HG03196 (cell line): ENCODE results near the gene MAPK8IP3.
"Not testable (repeated sequence)": the region's sequence is repeated elsewhere in the genome, so short reads cannot be mapped to it uniquely, and the experiment has no call there.

Experiments used
- ATAC-seq: cut with Tn5 transposase; IDR thresholded peaks from one replicate; pipeline ENCODE4 v1.9.1; 2021; ENCODE audit not compliant: unreplicated experiment

MAPK8IP3 gene

DNA sequence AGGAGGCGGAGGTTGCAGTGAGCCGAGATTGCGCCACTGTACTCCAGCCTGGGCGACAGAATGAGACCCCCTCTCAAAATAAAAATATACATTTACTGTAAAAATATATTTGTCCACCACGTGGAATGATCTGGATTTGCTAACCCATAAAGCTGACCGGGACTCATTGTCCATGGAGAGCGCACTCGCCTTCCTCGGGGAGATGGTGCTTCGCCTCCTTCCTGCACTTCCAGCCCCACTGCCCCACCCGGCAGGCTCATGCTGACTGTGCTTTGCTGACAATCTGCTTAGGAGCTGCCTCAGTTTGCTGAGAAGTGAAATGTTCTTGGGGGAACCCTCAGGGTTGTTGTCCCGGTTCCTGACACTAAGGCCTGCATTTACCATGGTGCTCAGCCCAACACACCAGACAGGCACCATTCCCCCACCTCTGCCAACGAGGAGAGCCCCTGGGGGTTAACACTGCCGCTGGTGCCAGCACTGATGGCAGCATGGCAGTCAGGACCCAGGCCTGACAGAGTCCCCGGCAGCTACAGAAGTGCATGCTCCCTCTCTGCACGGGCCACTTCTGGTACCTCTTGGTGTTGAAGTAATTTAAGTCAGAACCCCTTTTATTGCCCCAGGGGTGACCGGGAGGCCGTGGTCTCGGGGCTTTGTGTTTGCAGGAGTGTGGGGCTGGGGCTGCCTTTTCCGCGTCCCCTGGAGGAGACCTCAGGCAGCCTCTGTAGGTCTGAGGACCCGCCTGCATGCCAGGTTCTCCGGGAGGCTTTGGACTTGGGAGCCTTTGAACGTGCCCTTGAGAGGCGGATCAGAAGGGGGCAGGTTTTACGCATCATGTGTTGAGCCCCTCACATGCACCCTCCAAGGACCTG, 79.2 kb downstream of the MAPK8IP3 start:
- no peak for ATAC-seq

DNA sequence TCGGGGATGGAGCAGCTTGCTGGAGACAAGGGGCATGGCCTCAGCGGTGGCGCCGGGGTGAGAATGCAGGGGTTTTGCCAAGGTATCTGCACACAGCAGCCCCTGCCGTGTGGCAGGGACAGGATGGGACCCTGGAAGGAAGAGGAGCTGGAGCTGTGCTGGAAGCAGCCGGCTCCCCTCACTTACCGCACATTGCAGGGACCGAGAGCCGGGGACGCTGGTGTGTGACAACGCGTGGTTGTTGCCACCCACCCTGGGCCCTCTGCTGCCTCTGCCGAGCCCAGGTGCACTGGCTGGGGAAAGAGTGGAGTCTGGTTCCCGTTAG, 79.8 kb downstream of the MAPK8IP3 start:
- no peak for ATAC-seq

DNA sequence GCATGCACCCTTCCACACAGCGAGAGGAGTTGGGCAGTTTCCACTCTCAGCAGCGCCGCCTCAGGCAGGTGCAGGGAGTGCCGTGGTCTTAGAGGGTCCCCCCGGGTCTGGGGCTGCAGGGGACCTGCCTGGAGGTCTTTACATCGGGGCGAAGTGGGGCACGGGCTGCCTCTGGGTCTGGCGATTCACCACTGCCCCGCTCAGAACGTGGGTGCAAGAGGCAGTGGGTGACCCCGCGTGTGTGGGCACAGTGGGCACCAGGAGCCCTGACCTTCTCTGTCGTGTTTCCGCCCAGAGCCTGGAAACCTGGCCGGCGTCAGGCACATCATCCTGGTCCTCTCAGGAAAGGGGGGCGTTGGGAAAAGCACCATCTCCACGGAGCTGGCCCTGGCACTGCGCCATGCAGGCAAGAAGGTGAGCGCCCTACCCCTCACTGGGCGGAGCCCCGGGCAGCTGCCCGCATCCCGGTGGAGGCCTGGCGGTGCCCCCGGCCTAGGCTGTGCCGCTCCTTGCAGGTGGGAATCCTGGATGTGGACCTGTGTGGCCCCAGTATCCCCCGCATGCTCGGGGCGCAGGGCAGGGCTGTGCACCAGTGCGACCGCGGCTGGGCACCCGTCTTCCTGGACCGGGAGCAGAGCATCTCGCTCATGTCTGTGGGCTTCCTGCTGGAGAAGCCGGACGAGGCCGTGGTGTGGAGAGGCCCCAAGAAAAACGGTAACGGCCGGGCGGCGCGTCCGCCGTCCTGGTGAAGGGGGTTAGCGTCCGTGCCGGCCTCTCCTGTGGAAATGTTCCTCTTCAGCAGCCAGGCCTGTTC, 80.5 kb downstream of the MAPK8IP3 start:
- ATAC-seq = no peak

DNA sequence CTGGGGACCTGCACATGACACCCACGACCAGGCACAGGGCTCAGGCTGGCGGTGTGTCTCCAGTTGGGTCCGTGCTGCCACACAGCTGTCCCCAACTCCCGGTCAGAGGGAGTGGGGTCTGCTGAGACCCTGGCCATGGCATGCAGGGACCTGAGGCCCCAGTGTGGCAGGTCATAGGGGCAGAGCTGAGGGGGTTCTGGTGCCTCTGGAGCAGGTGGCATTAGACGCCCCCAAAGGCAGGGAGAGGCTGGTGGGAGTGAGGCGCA, 81.0 kb downstream of the MAPK8IP3 start:
- ATAC-seq = no peak

DNA sequence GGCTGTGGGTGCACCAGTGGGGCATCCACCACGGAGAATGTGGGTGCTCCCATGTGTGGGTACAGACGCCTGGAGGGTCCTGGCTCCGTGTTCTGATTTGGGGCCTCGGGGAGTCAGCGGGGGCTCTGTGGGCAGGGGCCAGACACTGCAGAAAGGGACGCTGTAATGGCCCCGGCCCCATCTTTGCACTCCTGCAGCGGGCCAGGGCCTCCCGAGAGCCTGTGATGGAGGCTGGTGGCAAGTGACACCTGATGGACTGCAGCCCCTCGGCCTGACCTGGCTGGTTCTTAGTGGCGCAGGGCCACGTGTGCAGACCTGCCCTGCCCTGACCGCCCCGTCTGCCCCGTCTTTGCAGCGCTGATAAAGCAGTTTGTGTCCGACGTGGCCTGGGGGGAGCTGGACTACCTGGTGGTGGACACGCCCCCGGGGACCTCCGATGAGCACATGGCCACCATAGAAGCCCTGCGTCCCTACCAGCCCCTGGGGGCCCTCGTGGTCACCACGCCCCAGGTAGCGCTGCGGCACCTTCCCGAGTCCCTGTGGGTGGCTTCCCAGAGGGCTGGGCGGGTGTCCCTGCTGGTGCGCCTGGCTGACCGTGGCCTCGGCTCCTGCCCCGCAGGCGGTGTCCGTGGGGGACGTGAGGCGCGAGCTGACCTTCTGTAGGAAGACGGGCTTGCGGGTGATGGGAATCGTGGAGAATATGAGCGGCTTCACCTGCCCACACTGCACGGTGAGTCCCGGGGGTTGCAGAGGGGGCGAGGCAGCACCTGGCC, 81.5 kb downstream of the MAPK8IP3 start:
- ATAC-seq = no peak

DNA sequence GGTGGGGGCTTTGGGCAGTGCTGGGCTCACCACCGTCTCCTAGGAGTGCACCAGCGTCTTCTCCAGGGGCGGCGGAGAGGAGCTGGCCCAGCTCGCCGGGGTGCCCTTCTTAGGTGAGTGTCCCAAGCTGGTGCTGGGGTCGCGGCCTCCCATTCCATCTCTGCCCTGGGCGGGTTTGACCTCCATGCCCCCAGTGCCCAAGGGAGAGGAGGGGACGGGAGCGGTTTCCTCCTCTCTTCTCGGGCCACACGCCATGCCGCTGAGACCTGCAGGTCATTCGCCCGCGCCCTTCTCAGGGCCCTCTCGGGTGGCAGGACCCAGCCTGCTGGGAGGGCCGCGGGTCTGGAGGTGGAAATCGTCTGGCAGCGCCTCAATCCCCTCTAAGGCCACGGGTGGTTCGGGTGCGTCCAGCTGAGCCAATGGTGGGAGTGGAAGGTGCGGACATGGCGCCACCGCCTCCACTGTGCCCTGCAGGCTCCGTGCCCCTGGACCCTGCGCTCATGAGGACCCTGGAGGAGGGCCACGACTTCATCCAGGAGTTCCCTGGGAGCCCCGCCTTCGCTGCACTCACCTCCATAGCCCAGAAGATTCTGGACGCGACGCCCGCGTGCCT, 82.2 kb downstream of the MAPK8IP3 start:
- no peak for ATAC-seq

DNA sequence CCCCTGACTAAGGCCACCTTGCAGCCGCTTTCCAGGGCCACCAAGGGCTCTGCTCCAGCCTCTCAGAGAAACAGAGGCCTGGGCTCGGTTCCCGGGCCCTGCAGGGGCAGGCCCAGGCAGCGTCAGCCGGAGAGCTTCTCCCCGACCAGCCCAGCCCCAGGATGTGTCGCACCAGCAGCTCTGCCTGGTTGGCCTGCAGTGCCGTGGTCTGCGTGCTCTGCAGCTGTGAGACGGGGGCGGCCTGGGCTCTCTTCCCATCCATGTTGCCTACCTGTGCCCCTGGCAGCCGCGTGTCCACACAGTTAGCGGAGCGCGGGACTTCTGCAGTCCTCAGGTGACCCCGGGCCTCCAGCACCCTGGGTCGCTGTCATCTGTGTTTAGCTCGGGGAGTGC, 82.7 kb downstream of the MAPK8IP3 start:
- ATAC-seq = no peak

DNA sequence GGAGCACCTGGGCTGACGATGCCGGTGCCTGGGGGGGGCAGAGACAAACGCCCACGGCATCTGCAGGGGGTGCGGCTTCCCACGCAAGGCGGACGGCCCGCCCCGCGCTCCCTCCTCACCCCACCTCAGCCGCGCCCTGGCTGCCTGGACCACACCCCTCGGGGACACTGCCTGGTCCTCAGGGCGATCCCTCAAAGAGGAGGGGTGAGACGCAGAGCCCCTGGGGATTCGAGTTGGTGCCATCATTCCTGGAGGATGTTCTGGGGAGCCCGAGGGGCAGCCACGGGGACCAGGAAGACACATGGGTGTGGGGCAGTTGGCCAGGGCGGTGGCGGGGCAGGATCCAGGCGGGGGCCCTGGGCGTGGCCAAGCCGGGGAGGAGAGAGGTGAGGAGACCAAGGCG, 83.6 kb downstream of the MAPK8IP3 start:
- ATAC-seq = no peak

DNA sequence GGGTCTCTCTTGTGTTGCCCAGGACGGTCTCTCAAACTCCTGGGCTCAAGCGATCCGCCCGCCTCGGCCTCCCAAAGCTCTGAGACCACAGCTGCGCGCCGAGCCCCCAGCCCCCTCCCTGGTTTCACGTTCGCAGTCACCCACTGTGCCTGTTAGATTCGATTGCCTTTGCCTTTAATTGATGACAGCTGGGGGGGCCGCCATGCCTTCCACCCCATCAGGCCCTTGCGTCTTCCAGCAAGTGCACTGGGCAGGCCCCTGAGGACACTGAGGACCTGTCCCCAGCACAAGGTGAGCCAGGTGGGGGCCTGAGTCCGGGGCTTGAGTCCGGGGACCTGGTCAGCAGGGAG, 84.2 kb downstream of the MAPK8IP3 start:
- ATAC-seq = no peak

DNA sequence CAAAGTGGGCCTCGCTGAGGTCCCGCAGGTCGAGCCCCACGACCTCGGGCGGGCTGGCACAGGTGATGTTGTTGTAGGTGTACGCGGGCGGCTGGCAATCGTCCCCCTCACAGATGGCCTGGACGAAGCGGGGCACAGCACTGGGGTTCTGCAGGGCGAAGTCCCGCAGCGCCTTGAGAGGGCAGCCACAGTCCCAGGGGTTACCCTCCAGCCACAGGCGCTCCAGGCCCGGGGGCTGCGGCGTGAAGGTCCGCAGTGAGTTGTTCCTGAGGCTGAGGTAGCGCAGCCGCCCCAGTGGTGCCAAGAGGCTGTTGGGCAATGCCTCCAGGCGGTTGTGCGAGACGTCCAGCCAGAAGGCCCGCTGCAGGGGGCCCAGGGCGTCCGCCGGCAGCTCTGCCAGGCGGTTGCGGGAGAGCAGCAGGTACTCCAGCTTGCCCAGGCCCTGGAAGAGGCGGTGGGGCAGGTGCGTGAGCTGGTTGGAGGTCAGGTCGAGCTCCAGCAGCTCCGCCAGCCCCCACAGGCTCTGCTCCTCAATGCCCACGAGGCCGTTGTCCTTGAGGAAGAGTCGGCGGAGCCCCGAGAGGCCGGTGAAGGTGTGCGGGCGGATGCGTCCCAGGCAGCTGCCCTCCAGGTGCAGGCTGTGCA, 84.7 kb downstream of the MAPK8IP3 start:
- no peak for ATAC-seq

DNA sequence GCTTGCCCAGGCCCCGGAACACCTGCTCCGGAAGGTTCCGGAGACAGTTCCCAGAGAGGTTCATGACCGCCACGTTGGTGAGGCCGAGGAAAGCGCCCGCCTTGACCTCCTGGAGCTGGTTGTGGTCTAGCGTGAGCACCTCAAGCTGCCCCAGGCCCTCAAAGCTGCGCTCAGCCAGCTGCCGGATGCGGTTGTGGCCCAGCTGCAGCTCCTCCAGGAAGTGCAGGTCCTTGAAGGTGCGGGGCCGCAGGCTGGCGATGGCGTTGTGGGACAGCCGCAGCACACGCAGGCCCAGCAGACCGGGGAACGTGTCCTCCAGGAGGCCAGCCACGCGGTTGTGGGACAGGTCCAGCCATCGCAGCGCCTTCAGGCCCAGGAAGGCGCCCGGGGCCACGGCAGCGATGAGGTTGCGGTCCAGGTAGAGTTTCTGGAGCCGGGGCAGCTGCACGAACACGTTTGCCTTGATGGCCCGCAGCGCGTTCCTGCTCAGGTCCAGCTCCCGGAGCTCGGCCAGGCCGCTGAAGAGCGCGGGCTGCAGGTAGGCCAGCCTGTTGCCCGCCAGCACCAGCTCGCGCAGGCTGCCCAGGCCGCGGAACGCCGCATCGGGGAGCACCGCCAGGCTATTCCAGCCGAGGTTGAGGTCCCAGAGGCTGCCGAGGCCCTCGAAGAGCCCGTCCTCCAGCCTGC, 85.4 kb downstream of the MAPK8IP3 start:
- ATAC-seq = no peak

DNA sequence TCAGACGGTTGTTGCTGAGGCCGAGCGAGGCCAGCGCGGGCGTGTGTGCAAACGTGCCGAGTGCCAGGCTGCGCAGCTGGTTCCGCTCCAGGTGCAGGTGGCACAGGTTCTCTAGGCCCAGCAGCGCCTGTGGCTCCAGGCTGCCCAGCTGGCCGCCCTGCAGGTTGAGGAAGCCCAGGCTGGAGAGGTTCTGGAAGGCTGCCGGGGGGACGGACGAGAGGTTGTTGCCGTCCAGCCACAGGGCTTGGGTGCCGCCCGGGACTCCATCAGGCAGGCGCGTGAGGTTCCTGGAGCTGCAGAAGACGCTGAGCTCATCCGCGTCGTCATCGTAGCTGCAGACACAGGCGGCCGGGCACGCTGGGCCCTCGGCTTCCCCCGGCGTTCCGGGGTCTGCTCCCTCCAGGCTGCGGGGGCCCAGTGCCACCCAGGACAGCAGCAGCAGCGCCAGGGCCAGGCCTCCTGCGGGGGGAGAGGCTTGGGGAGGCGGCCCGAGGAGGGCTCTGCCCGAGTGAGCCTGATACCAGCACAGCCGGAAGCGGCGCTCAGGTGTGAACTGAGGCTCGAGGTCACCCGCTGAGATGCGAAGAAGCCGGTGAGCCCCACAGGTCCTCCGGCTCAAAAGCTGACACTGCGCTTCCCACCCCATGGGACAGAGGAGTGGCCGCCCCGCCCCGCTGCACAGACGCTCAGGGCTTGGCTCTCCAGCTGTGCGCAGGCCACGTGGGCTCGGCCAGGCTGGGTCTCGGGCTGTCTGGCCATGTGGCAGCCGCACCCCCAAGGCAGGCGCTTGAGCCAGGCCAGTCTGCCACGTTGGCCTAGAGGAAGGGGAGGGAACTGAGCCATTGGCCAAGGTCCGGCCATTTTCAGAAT, 86.2 kb downstream of the MAPK8IP3 start:
- ATAC-seq = no peak

DNA sequence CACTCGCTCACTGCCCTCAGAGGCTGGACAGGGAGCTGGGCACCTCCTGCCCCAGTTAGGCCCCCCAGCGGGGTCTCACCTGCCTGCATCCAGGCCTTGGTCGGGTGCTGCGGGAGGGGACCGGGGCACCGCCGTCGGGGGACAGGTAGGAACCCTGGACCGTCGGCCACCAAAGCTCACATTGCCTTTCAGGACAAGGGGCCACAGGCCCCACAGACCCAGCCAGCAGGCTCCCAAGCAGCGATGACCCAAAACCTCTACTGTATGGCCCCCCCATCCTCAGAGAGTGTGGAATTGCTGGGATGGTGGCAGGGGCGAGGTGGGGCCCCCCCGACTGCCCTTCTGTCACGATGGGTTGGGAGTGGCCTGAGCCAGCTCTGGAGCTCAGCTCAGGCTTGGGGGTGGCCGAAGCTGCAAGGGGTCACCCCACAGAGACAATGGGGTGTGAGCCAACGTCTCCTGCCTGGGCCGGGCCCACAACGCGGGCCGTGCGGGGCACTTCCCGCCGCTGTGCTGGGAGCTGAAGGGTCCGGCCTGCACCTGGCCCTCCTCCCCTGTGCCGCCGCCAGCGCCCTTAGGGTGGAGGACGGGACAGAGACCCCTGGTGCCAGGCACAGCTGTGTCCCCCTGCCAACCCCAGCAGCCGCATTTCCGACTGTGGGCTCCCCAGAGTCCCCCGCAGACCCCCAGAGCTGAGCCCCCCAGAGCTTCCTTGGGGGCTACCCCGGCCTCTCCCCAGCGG, 87.0 kb downstream of the MAPK8IP3 start:
- ATAC-seq = no peak

DNA sequence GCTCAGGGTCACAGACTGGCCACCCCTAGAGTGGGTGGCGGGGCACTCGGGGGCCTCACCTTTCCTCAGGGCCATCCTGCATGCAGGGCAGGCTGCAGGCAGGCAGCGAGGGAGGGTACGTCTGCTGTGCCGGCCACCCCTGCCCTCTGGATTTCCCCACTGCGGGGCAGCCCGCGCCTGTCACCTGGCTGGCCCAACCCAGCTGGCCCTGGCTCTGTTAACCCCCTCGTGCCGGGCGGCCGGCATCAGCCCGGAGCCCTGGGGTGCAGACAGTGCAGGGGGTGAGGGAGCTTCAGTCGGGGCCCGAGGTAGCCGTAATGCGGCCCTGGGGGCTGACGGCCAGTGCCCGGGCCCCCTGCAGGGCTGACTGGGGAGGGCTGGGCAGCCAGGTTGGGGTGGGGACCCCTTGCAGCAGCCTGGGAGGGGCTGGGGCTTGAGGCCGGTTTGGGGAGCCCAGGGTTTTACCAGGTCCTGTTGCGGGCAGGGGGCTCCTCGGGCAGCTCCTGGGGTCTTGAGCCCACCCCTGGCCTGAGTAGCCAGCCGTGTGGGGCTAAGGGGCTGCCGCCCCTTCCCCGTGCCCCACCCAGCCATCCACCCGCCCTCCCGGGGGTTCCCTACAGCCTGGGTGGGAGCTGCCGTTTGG, 87.7 kb downstream of the MAPK8IP3 start, which contains the start of gene IGFALS:
Gene IGFALS (minus strand): TSS at position 128 of the 643 bp plus-strand sequence. CDS start 53 bp downstream, at position 75.
- ATAC-seq = no peak

DNA sequence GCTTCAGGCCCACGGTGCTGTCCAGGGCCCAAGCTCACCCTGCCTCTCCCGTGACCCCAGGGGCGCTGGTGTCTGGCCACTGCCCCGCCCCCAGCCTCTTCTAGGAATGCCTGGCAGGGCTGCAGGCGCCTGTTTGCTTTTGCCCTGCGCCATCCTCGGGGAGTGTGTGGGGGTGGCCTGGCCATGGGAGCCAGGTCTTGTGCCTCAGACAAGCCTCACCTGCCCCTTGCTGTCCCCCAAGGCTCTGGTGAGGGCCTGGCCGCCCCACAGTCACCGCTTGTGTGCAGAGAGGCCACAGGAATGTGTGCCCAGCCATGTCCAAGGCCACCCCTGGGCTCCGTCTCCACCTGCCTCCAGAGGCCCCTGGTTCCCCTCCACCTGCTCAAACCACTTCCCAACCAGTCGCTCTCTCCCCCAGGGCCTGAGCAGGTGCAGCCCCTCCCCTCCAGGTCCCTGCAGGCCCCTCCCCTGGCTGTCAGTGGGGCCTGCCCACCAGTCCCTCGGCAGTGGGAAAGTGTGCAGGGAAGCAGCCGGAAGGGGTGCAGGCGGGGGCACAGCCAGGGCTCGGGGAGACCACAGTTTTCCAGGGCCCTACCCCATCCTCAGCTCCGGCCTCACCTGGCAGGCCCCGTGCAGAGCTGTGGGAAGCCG, 88.4 kb downstream of the MAPK8IP3 start:
- no peak for ATAC-seq

DNA sequence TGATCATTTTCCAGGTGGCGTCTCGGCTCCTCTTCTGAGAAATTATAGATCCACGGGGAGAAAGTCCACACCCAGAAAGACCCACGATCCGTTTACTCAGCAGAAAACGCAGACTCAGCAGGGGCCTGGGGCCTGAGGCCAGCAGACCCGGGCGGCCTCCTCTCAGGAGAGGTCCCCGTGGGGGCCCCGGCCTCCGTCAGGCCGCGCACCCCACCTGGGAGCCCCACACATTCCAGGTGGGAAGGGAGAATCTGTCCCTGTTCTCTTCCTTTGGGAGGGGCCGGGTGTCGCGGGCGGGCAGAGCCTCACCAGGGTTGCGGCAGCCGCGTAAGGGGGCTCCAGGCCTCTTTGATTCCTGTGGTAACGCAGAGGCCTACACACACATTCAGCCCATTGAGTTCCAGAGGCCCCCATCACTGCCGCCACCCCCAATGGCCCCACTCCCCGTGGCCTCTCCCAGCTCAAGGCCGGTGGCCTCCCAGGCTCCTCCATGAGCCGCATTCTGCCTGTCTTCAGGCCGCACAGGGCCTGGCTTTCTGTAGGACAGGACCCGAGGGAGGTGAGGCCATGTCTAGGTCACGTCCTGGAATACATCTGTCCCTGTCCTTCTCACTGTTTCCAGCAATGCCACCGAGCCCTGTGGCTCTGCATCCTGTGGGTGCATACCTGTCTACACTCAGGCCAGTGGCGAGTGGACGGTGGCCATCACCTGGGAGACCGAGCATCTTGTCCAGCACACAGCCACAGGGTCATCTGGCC, 89.1 kb downstream of the MAPK8IP3 start:
- ATAC-seq = no peak

DNA sequence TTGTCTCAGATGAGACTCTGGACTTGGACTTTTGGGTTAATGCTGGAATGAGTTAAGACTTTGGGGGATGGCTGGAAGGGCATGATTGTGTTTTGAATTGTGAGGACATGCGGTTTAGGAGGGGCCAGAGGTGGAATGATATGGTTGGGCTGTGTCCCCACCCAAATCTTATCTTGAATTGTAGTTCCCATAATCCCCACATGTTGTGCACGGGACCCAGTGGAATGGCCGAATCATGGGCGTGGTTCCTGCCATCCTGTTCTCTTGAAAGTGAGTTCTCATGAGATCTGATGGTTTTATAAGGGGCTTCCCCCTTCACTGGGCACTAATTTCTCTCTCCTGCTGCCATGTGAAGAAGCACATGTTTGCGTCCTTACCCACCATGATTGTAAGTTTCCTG, 93.3 kb downstream of the MAPK8IP3 start:
- ATAC-seq = not testable (repeated sequence)
